Skeletal muscle tissue (tissue), 4 donors: ENCODE data around the gene KIRREL2. TPM values are rescaled to one million over a fixed set of nuclear protein-coding genes. Genes with fewer than 3 reads are reported as not detected.
A peak's percentile ranks its signal among the peaks of the same experiment; 100 is the strongest.

ENCODE experiments used
- H3K27ac ChIP-seq: one replicate; pipeline ENCODE4 v1.7.0; 2013; ENCODE audit warnings: mild to moderate bottlenecking, low read depth, low read length, inconsistent platforms
- H3K27me3 ChIP-seq, 3 donors: one replicate each; pipeline ENCODE4 v1.7.0; 2013; ENCODE audit warnings: low read length in 3 of 3; ENCODE audit not compliant: control insufficient read depth in 3 of 3, insufficient read depth in 3 of 3
- H3K36me3 ChIP-seq, 3 donors: one replicate each; pipeline ENCODE4 v1.7.0; 2013; ENCODE audit warnings: low read length in 3 of 3; ENCODE audit not compliant: control insufficient read depth in 3 of 3, insufficient read depth in 3 of 3
- H3K4me1 ChIP-seq, 3 donors: one replicate each; pipeline ENCODE4 v1.7.0; 2013; ENCODE audit warnings: low read length in 3 of 3, mild to moderate bottlenecking in 3 of 3; ENCODE audit not compliant: control insufficient read depth in 3 of 3, insufficient read depth in 3 of 3
- H3K4me3 ChIP-seq, 3 donors: one replicate each; pipeline ENCODE4 v1.7.0; 2013; ENCODE audit warnings: low read length in 3 of 3
- H3K9ac ChIP-seq, 3 donors: one replicate each; pipeline ENCODE4 v1.7.0; 2013; ENCODE audit warnings: low read length in 3 of 3, mild to moderate bottlenecking in 3 of 3, moderate library complexity in 2 of 3, low read depth in 1 of 3
- H3K9me3 ChIP-seq, 3 donors: one replicate each; pipeline ENCODE4 v1.7.0; 2013; ENCODE audit warnings: low read length in 3 of 3; ENCODE audit not compliant: control insufficient read depth in 3 of 3
- total RNA-seq: library from RNA; depleted of rRNA; stranded (reverse); fragments of >200 nt; gene quantifications from one replicate; pipeline ENCODE4 v1.2.3, GENCODE V29; 2014
- donor health status: Osteomylitis.

KIRREL2 gene
- total RNA-seq, 1 donor from 2014 or later: not detected

DNA sequence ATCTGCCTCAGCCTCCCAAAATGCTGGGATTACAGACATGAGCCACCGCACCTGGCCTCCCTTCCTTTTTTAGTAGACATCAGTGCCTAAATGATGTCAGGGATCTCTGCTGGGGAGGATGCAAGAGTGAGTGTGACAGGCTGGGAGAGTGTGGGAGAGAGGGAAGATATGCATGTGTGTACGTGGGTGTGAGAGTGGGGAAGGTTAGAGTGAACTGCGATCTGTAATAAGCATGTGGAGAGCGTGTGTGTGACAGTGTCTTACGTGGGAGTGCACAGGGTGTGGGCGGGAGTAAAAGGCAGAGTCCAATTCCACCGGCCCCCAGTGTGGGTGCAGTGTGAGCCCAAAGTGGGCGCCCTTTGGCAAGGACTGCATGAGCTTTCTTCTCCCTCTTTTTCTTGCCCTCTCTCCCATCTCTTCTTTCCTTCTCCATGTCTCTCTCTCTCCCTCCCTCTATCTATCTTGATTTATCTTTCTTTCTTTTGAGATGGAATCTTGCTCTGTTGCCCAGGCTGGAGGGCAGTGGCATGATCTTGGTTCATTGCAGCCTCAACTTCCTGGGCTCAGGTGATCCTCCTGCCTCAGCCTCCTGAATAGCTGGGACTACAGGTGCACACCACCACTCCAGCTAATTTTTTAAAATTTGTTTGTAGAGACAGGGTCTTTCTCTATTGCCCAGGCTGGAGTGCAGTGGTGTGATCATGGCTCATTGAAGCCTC is 3.5 kb upstream of the KIRREL2 start:
- H3K9ac ChIP-seq: no peak overlapping the region
- H3K27ac ChIP-seq: no peak overlapping the region
- no peak overlapping the region for H3K4me3 ChIP-seq
- peaks cover 0 to 3% (median 2%) of the 10 kb centered on the region in 3 donors for H3K4me1 ChIP-seq
- no peaks in the 10 kb centered on the region for H3K9me3 ChIP-seq
- H3K27me3 ChIP-seq: peaks cover 72 to 86% (median 78%) of the 10 kb centered on the region in 3 donors
- H3K36me3 ChIP-seq: no peaks in the 10 kb centered on the region

DNA sequence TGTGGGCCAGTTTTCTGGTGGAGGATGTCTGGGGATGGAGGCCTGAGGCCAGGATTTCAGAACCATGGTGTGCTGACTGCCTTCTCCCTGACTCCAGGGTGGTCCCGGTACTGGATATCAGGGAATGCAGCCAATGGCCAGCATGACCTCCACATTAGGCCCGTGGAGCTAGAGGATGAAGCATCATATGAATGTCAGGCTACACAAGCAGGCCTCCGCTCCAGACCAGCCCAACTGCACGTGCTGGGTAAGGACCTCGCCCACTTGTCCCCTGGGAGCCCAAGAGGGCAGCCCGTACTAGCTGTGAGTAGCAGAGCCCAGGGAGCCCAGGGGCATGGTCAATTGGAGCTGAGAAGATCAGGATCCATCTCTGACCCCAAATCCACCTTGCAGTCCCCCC is 1.6 kb downstream of the KIRREL2 start:
- Histone ChIP-seq H3K9ac (no peak overlapping the region), H3K36me3 (no peaks in the 10 kb centered on the region), H3K27ac (no peak overlapping the region), H3K4me1 (peaks cover 0 to 3% (median 2%) of the 10 kb centered on the region in 3 donors), H3K4me3 (no peak overlapping the region), H3K9me3 (no peaks in the 10 kb centered on the region), H3K27me3 (peaks cover 71 to 82% (median 79%) of the 10 kb centered on the region in 3 donors)

DNA sequence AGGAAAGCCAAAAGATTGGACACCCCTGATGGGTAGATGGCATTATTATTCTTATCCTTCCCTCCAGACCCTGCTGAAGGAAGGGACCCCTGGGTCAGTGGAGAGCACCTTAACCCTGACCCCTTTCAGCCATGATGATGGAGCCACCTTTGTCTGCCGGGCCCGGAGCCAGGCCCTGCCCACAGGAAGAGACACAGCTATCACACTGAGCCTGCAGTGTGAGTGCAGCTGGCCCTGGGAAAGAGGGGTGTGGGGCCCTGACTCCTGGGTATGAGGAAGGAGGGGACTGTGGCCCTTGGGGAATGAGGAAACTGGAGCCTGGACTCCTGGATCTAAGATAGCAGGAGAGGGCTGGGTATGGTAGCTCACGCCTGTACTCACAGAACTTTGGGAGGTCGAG is 2.7 kb downstream of the KIRREL2 start:
- H3K27ac ChIP-seq: no peak overlapping the region
- H3K4me3 ChIP-seq: no peak overlapping the region
- H3K36me3 ChIP-seq: no peaks in the 10 kb centered on the region
- H3K9ac ChIP-seq: no peak overlapping the region
- H3K4me1 ChIP-seq: peaks cover 0 to 3% (median 2%) of the 10 kb centered on the region in 3 donors
- peaks cover 71 to 79% (median 77%) of the 10 kb centered on the region in 3 donors for H3K27me3 ChIP-seq
- H3K9me3 ChIP-seq: no peaks in the 10 kb centered on the region

DNA sequence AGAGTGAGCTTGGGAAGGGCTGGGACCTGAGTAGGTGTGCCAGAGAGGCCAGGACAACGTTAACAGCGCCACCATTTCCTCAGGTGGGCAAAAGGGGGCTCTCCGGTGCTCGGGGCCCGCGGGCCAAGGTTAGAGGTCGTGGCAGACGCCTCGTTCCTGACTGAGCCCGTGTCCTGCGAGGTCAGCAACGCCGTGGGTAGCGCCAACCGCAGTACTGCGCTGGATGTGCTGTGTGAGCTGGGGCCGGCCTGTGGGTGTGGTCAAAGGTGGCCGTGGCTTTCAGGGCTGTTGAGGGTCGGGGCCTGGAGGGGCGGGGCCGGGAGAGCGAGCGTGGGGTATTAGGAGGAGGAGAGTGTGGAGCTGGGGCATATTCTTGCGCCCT is 3.7 kb downstream of the KIRREL2 start:
- no peaks in the 10 kb centered on the region for H3K9me3 ChIP-seq
- no peak overlapping the region for H3K4me3 ChIP-seq
- peaks cover 66 to 75% (median 67%) of the 10 kb centered on the region in 3 donors for H3K27me3 ChIP-seq
- no peaks in the 10 kb centered on the region for H3K36me3 ChIP-seq
- H3K27ac ChIP-seq: no peak overlapping the region
- peaks cover 0 to 3% (median 2%) of the 10 kb centered on the region in 3 donors for H3K4me1 ChIP-seq
- no peak overlapping the region for H3K9ac ChIP-seq

DNA sequence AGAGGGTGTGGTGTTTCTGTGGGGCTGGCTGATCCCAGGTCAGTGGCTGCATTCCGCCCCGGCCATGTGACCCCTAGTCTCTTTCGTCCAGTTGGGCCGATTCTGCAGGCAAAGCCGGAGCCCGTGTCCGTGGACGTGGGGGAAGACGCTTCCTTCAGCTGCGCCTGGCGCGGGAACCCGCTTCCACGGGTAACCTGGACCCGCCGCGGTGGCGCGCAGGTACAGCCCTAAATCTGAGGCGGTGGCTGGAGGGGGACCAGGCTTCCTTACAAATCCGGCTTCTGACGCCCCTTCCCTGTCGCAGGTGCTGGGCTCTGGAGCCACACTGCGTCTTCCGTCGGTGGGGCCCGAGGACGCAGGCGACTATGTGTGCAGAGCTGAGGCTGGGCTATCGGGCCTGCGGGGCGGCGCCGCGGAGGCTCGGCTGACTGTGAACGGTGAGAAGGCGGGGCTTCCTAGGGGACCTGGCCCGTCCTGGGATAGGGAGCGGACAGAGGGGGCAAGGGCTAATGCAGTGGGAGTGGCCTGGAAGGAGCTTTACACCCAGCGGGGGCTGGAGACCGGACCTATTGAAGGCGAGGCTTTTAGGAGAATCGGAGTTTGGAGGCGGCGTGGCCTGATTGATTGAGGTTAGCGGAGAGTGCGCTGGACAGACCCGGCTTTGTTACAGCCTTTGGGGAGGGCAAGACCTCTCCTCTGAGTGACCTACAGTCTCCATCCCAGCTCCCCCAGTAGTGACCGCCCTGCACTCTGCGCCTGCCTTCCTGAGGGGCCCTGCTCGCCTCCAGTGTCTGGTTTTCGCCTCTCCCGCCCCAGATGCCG is 4.3 kb downstream of the KIRREL2 start:
- Histone ChIP-seq H3K27ac (no peak overlapping the region), H3K9ac (no peak overlapping the region), H3K4me3 (no peak overlapping the region), H3K9me3 (no peaks in the 10 kb centered on the region), H3K36me3 (no peaks in the 10 kb centered on the region), H3K4me1 (peaks cover 0 to 3% (median 2%) of the 10 kb centered on the region in 3 donors), H3K27me3 (peaks cover 60 to 75% (median 67%) of the 10 kb centered on the region in 3 donors)

DNA sequence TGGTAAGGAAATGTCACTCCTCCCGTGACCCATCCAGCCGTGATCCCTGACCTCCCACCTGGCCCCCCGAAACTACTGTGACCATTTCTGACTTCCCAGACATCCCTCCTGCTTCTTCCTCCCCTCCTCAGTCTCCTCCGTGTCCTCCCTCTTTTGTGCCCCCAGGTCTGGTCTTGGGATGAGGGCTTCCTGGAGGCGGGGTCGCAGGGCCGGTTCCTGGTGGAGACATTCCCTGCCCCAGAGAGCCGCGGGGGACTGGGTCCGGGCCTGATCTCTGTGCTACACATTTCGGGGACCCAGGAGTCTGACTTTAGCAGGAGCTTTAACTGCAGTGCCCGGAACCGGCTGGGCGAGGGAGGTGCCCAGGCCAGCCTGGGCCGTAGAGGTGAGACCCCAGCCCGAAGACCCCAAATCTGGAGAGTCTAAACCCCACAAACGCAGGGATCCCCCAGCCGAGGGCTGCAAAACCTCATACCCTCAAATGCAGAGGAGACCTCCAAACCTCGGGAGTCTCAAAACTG is 5.0 kb downstream of the KIRREL2 start:
- Histone ChIP-seq H3K27me3 (peaks cover 59 to 74% (median 67%) of the 10 kb centered on the region in 3 donors), H3K9me3 (no peaks in the 10 kb centered on the region), H3K4me1 (peaks cover 0 to 3% (median 2%) of the 10 kb centered on the region in 3 donors), H3K4me3 (no peak overlapping the region), H3K9ac (no peak overlapping the region), H3K36me3 (no peaks in the 10 kb centered on the region), H3K27ac (no peak overlapping the region)

DNA sequence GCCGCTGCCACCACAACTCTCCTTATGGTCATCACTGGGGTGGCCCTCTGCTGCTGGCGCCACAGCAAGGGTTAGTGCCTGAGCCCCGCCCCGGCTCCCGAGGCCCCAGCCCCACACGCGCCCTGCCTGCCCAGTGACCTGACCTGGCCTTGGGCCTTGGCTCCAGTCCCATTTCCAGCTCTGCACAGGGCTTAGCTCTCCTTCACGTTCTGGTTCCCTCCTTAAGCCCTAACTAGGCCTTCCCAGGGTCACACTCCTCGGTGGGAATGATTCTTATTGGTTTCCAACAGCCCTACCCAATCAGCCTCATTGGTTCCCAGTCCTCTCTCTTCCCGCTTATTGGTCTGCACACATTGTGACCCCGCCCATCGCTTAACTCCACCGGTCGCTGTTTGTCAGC is 5.8 kb downstream of the KIRREL2 start:
- no peak overlapping the region for H3K4me3 ChIP-seq
- H3K27ac ChIP-seq: no peak overlapping the region
- no peaks in the 10 kb centered on the region for H3K4me1 ChIP-seq
- no peaks in the 10 kb centered on the region for H3K9me3 ChIP-seq
- H3K9ac ChIP-seq: no peak overlapping the region
- H3K36me3 ChIP-seq: no peaks in the 10 kb centered on the region
- H3K27me3 ChIP-seq: peaks cover 53 to 66% (median 65%) of the 10 kb centered on the region in 3 donors

DNA sequence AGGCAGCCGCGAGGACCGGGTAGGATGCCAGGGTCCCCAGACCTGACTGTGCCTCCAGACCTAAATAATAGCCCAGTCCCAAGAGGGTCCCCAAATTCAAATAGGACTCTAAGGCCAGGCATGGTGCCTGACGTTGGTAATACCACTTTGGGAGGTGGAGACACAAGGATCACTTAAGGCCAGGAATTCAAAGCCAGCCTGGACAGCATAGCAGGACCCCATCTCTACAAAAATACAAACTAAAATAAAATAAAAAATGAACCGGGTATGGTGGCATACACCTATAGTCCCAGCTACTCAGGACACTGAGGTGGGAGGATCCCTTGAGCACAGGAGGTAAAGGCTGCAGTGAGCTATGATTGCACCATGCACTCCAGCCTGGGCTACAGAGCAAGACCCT is 6.3 kb downstream of the KIRREL2 start:
- H3K27me3 ChIP-seq: peaks cover 56 to 69% (median 62%) of the 10 kb centered on the region in 3 donors
- no peak overlapping the region for H3K9ac ChIP-seq
- no peak overlapping the region for H3K4me3 ChIP-seq
- H3K4me1 ChIP-seq: peaks cover 0 to under 1% (median 0%) of the 10 kb centered on the region in 3 donors
- H3K36me3 ChIP-seq: no peaks in the 10 kb centered on the region
- no peaks in the 10 kb centered on the region for H3K9me3 ChIP-seq
- no peak overlapping the region for H3K27ac ChIP-seq

DNA sequence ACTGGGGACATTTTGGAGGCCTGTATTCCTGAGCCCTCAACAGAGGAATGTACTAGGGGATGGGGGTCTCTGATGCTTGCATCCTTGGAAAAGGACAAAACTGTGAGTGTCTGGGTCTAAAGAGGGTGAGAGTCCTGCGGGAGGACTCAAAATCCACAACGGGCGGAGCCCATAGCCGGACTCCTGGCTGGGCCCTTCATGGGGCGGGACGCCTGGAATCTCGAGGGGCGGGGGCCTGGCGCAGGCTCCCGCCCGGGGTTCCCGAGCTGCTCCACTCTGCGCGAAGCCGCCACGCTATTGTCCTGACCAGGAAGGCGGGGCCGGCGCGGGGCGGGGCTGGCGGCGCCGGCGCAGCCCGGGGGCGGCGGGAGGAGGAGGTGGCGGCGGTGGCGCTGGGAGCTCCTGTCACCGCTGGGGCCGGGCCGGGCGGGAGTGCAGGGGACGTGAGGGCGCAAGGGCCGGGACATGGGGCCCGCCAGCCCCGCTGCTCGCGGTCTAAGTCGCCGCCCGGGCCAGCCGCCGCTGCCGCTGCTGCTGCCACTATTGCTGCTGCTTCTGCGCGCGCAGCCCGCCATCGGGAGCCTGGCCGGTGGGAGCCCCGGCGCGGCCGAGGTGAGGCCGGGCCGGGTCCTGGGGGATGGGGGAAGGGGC is 11.6 kb downstream of the KIRREL2 start, which contains the start of gene APLP1:
Gene APLP1 (plus strand): TSS at position 403 of the 651 bp plus-strand sequence. CDS start 63 bp downstream, at position 466.
- Histone ChIP-seq H3K27ac (no peak within 1 kb of the TSS), H3K4me3 (peak within 1 kb of the TSS in 1 of 3 donors; percentile 54), H3K27me3 (peaks cover 44 to 56% (median 55%) of the 10 kb centered on the region in 3 donors), H3K36me3 (no peaks in the 10 kb centered on the region), H3K9ac (no peak within 1 kb of the TSS), H3K4me1 (peaks cover 4 to 13% (median 12%) of the 10 kb centered on the region in 3 donors), H3K9me3 (no peaks in the 10 kb centered on the region)
